Epithelial cell of esophagus (primary cell): ENCODE measurements around the gene KIAA1217.
"Not testable (repeated sequence)": the region's sequence is repeated elsewhere in the genome, so short reads cannot be mapped to it uniquely, and the experiment has no call there.

Experiments used
- DNase-seq: peaks from one replicate; pipeline ENCODE4 v3.0.0; 2010; ENCODE audit warnings: low read depth
- H3K4me3 ChIP-seq: 2 replicates; pipeline ENCODE4 v1.5.1; 2011; ENCODE audit warnings: mild to moderate bottlenecking, low read length, control low read depth
- CTCF ChIP-seq: IDR thresholded peaks from 2 replicates; pipeline ENCODE4 v1.5.1; 2011; ENCODE audit warnings: low read depth, mild to moderate bottlenecking, low read length, control low read depth, inconsistent platforms; ENCODE audit not compliant: insufficient read depth; ENCODE audit errors: missing control alignments

Gene KIAA1217

GRCh38 chr10:24439935-24440334, 231.0 kb downstream of the KIAA1217 start:
- no peak overlapping the region for H3K4me3 ChIP-seq

GRCh38 chr10:24440817-24441797, 232.2 kb downstream of the KIAA1217 start:
- H3K4me3 ChIP-seq: no peak overlapping the region
- no peak for TF ChIP-seq CTCF
- no peak for DNase-seq

More at GRCh38 chr10:24439935-24440334, 231.0 kb downstream of the KIAA1217 start:
- TF ChIP-seq CTCF: no peak
- no peak for DNase-seq

GRCh38 chr10:24442234-24442633, 233.3 kb downstream of the KIAA1217 start:
- no peak for TF ChIP-seq CTCF
- no peak overlapping the region for H3K4me3 ChIP-seq
- no peak for DNase-seq

GRCh38 chr10:24442641-24443174, 233.8 kb downstream of the KIAA1217 start:
- not testable (repeated sequence) for H3K4me3 ChIP-seq, DNase-seq

- TF ChIP-seq CTCF: no peak
- DNase-seq: peak; percentile 72
- H3K4me3 ChIP-seq: no peak overlapping the region
These were observed 235.4 kb downstream of the KIAA1217 start for GRCh38 chr10:24444337-24444736.

GRCh38 chr10:24445958-24446357, 237.0 kb downstream of the KIAA1217 start:
- DNase-seq, H3K4me3 ChIP-seq: not testable (repeated sequence)

- H3K4me3 ChIP-seq: no peak overlapping the region
- no peak for DNase-seq
- no peak for TF ChIP-seq CTCF
These were observed 237.8 kb downstream of the KIAA1217 start for GRCh38 chr10:24446739-24447138.
